GM12892 (cell line): ENCODE measurements around the gene NPFF.

Source experiments
- DNase-seq: peaks from one replicate; pipeline ENCODE4 v3.0.0; 2011; ENCODE audit not compliant: insufficient read length
- FAIRE-seq: peaks from 2 replicates; lab custom pipeline; 2011; peaks lifted over from hg19 to GRCh38; lab: Jason Lieb, UNC
- POLR2A ChIP-seq: IDR thresholded peaks from 2 replicates; pipeline ENCODE4 v1.6.1; 2011; ENCODE audit warnings: low read depth, low read length, control low read depth
- POLR2AphosphoS5 ChIP-seq: IDR thresholded peaks from 2 replicates; pipeline ENCODE4 v1.6.1; 2011; ENCODE audit warnings: low read depth, low read length, control low read depth
- TAF1 ChIP-seq: IDR thresholded peaks from 2 replicates; pipeline ENCODE4 v1.6.1; 2011; ENCODE audit warnings: low read depth, mild to moderate bottlenecking, control low read depth, low read length, borderline replicate concordance

The NPFF gene

DNA sequence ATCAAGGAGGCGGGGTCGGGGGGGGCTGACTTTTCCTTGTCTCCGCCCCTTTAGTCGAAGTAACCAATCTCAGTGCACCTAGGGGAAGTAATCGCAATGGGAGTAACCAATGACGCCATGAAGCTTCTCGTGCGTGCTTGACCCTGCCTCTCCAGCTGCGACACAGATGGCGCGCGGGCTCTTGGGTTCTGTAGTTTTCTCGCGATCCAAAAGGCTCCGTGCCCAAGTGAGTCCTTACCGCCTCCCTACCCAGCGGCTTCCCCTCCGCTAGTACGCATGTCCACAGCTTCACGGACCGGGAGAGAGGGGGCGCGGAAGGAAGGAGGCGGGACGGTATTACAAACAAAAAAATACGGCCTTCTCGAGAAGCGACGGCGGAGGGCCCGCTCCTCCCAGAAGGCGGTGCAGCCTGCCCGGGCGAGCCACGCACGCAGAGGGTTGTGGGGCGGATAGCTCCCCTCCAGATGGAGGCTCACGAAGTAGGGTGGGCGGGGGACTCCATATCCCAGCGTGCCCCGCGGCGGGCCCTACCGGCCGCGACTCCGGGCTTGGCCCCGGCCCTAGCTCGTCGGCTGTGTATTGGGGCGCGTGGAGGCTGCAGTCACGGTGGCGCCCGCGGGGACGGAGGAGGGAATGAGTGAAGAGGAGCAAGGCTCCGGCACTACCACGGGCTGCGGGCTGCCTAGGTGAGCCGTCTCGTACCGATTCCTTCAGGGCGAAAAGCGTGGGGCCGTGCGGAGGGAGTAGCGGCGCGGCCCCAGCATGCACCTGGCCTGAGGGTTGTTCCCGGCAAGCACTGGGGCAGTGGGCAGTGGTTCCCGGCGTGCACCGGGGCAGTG lies 6.3 kb downstream of the NPFF start, which contains the start of gene TARBP2:
TSS of gene TARBP2 (plus strand) at position 508 of the 839 bp plus-strand sequence. CDS start at position 634, 126 bp downstream.
- 0 out of 2 replicates have a peak, but pooled peaks have one; percentile 47 for TF ChIP-seq TAF1
- peak; percentile 91 for TF ChIP-seq POLR2AphosphoS5
- TF ChIP-seq POLR2A: peak; percentile 89
- peak; percentile 98 for FAIRE-seq
- peak; percentile 89 for DNase-seq

DNA sequence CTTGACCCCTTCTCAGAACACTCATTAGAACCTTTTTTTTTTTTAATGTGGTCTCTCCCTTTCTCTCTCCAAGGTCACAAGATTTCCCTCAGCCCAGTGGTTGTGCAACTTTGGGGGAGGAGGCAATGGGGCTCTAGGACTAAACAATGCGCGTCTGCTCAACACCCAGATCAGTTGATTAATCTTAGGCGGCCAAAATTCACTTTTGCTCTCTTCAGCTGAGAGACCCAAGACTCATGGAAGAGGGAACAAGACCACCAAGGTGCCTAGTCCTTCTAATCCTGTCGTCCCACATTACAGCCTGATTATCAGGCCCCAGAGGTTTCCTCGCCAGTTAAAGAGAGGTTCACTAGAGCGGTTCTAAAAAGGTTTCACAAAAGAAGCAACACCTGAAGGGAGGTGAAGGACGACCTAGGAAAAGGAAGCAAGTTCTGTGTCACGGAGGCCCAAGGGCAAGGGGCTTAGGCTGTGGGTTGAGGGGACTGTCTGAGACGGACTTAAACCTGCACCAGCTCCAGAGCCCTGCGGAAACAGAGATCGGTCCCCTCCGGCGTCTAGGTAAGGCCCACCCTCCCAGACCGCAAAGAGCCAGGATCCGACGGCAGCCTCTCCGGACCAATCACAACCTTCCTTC lies 7.0 kb downstream of the NPFF start:
- no peak for DNase-seq
- TF ChIP-seq POLR2A (peak; percentile 78), TAF1 (0 out of 2 replicates have a peak, but pooled peaks have one; percentile 32), POLR2AphosphoS5 (peak; percentile 60; the same call in 1 of the 2 replicates)
- FAIRE-seq: no peak

DNA sequence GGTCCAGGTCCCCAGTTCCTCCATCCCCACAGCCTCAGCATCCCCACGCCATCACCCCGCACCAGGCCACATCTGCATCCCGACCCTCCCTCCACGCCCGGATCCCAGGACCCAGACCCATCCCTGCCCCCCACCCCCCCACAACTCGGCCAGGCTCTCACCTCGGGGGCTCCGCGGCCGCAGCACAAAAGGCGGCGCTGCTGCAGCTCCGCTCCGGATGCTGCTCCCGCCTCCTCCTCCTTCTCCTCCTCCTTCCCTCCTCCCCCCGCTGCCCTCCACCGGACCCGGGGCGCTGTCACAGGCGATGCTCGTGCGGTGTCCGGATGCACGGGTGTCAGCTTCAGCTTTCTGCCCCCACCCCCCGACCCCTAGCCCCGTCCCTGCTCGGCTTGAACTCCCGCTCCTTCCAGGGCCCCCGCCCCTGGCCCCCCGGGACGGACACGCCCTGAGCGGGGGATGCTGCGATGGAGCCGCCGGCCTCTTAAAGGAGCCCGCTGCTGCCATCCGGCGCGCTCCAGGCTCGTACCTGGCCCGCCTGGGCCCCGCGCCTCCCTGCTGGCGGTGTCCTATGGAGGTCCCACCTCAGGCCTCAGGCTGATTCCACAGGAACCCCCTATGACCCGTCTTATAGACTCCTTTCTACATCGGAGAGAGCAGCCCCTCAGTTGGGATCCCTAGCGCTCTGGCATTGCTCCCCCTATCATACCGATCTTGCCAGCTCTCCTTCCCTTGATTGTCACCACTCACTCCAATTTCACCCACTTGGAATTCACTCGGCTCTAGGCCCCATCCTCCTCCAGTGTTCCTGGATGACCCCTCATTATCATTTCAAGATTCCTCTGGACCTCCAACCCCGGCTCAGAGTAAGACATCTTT lies 7.8 kb downstream of the NPFF start, which contains the start of gene MAP3K12:
TSS of gene MAP3K12 (minus strand) at position 193 of the 876 bp plus-strand sequence. CDS start 12,067 bp downstream, outside the sequence.
- peak; percentile 51 for FAIRE-seq
- no peak for TF ChIP-seq TAF1
- no peak; the same call in 1 of the 2 replicates for TF ChIP-seq POLR2A
- TF ChIP-seq POLR2AphosphoS5: no peak
- DNase-seq: no peak

DNA sequence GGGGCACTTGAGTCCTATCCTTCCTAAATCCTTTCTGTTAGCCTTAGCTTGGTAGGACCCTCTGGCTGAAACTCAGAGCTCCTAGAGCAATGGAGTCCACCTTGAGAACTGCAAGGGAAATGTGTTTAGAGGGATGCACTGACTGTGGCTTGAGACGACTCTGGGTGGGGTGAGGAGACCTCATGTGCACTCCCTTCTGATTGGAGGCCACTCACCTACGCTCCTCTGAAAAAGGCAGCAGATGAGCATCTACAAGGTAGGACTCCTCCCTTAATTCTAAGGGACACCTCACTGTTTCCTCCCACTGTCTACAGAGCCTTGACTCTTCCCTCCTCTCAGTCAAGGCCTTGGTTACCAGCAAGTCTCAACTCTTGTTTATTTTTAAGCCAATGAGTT lies 9.1 kb downstream of the NPFF start:
- no peak for DNase-seq
- FAIRE-seq: no peak
- TF ChIP-seq POLR2AphosphoS5 (no peak), TAF1 (no peak)

DNA sequence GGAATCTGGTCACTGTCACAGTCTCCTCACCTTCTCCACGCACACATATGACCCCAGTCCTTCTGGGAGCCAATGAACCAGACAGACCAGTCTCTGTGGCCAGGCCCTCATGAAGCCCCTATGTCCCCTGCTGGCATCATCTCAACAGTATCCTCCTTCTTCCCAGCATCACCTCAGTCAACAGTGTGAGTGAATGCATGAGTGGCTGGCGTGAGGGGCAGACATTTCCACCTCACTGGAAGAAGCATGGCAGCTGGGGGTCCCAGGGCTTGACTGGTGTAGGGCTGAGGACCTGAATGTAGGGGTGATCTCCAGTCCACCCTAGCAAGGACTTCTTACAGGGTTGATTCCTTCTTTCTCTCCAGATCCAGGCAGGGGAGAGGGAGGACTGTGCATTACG lies 9.8 kb downstream of the NPFF start:
- FAIRE-seq (no peak), DNase-seq (no peak)
- no peak for TF ChIP-seq TAF1
- TF ChIP-seq POLR2A: no peak
- TF ChIP-seq POLR2AphosphoS5: no peak

DNA sequence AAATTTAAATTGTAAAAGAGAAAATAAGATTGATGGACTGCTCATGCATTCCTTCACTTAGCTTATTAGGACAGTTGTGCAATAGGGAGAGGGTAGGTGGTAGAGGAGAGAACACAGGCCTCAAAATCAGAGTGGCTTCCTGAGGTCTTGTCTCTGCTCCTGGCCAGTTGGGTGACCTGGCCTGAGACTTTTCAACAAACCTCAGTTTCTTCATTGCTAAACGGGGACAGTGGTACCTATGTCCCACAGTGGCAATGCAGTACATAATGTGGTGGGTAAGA lies 10.6 kb downstream of the NPFF start:
- TF ChIP-seq POLR2AphosphoS5 (no peak), TAF1 (no peak), POLR2A (no peak)
- FAIRE-seq: no peak

DNA sequence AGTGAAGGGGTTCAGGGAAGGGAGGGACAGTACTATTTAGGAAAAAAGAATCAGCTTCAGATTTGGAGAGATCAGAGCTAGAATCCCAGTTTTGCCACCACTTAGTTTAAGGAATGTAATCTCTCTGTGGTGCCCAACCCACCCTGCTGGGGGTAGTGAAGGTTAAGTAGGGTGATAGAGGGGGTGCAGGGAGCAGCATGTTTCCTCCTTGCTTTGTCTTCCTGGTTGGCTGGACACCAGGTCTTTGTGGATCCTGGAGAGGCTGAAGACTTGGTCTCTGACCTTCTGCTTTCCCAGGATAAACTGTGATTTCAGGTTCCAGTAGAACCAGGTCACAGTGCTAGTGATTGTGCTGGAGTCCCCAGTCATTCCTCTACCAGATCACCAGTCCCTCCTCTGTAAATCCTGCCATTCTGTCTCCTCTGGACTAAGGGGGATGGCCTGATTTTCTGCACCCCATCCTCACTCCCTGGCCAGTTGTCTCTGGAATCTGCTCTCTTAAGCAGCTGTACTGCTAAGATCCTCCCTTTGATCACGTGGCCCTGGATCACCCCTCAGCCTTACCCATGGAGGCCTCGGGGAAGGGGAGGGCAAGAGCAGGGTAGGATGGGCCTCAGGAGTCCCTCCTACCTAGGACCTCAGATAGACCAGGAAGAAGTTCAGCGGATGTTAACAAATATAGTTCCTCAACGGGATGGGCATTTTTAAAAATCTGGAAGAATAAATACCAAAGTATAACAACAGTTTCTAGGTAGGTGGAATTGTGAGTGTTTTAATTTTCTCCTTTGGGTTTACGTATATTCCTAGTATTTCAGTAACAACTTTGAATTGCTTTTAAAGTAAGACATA lies 11.2 kb downstream of the NPFF start:
- no peak for TF ChIP-seq TAF1
- TF ChIP-seq POLR2AphosphoS5: no peak
- no peak for TF ChIP-seq POLR2A
- no peak for FAIRE-seq
- DNase-seq: no peak

More for the DNA sequence above, 10.6 kb downstream of the NPFF start:
- no peak for DNase-seq

DNA sequence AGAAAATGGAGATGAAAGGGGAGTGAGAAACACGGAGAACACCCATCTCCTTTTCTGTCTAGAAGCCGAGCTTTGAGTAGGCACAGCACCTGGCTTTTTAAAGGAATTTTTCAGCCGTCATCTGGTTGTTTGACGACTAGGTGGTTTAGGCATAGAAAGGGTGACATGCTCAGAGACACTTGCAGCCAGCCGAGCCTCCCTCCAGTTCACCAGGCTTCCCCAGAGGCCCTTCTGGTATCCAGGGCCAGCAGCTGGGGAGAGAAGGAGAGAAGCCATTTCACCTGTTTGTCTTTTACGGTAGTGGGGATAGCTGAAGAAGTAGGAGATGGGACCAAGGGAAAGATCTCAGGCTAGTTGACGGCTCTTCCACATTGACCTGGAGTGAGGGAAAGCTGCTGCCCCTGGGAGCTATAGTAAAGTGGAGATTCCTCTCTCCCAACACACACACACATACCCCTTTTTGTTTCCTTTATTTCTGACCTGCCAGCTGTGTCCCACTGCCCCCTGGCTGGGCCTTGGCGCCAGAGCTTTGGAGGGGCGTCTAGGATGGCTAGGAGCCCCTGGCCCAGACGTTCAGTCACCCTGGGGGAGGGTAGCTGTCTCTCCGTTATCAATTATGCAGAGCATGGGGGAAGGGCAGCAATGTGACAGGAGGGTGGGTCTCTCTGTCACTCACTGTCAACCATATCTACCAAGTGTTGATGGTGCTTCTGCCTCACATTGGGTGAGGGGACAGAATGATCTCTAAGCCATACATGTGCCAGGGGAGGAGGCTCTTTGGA lies 13.5 kb downstream of the NPFF start:
- FAIRE-seq: no peak
- no peak for TF ChIP-seq POLR2AphosphoS5
- no peak for TF ChIP-seq TAF1
- no peak for TF ChIP-seq POLR2A
- no peak for DNase-seq

DNA sequence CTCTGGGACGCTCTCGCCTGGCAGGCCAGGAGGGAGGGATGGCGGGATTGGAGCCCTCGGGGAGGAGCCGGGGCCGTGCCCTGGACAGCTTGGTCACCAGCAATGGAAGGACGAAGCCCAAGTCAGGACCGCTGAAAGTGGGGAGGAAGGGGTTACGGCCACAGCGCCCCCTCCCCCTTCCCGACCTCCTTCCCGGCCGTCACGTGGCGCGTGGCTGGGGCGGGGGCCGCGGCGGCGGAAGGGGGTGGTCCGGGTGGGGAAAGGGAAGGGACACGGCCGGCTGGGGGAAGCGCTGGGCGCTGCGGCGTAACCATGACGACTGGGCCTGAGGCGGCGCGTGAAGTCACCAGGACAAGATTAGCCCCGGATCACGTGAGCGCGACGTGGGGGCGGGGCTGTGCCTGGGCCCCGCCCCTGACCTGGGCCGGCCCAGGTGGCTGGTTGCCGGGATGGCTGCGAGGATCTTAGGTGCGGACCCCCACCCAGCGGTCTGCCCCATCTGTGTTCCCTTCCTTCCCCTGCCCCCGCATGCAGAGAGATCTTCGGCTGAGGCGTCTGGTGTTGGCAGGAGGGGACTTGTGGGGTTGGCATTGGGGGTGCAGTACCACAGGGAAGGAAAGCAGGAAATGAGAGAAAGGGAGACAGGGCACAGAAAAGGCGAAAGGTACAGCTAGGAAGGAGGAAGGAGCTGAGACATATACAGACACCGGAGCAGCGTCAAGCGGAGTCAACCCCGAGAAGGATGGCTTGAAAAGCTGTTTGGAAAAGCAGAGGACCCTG lies 14.3 kb downstream of the NPFF start:
- TF ChIP-seq TAF1 (no peak), POLR2A (peak; percentile 55; the same call in 1 of the 2 replicates), POLR2AphosphoS5 (no peak)
- FAIRE-seq: peak; percentile 98

DNA sequence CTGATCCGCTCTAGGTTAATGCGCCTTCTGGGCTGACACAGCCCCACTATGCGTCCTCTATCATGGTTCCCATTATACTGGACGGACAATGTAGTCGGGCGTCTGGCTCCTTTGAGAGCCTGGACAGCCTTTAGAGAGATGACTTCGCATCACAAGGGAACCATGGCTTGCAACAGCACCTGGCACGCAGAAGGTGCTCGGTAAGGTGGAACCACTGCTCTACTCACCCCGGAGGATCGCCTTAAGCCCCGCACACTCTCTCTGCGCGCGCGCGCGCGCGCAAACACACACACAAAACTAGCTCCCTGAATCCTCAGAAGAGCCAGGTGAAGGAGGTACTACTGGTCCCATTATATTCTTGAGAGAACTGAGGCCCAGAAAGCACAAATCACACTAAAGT lies 15.1 kb downstream of the NPFF start:
- no peak for DNase-seq
- FAIRE-seq: no peak
- no peak for TF ChIP-seq TAF1
- TF ChIP-seq POLR2AphosphoS5: no peak
- no peak for TF ChIP-seq POLR2A

More for the DNA sequence above, 14.3 kb downstream of the NPFF start:
- DNase-seq: peak; percentile 86
